H1 (cell line): ENCODE data around the gene RBM38. TPM values are rescaled to one million over a fixed set of nuclear protein-coding genes. Genes with fewer than 3 reads are reported as not detected.

ENCODE experiments used
- CTCF ChIA-PET: fragments of 300-600 bp; sonication (Branson Sonifier 250); formaldehyde crosslinking; loops from one replicate; lab custom pipeline; 2021; ENCODE audit not compliant: partially characterized antibody; lab: Charles Lee
- POLR2A ChIA-PET: fragments of 300-600 bp; sonication (Branson Sonifier 250); formaldehyde crosslinking; loops from one replicate; lab custom pipeline; 2021; ENCODE audit warnings: inconsistent platforms; ENCODE audit not compliant: partially characterized antibody; lab: Charles Lee
- DNase-seq, 2 experiments: peaks; one replicate each; pipeline versions ENCODE4 v3.0.0 to v3.0.0-alpha.2; 2010 to 2022; ENCODE audit warnings: low spot score in 2 of 2, low read depth in 1 of 2, mixed read lengths in 1 of 2
- FAIRE-seq: peaks from 2 replicates; lab custom pipeline; 2011; peaks lifted over from hg19 to GRCh38; lab: Jason Lieb, UNC
- H2AFZ ChIP-seq: 2 replicates; pipeline ENCODE4 v1.8.1; 2012; ENCODE audit warnings: low read length, inconsistent platforms
- H2AK5ac ChIP-seq: 2 replicates; pipeline ENCODE4 v1.6.1; 2013; ENCODE audit warnings: low read depth, low read length
- H2BK120ac ChIP-seq: replicated peaks from 2 replicates; pipeline ENCODE3; 2013; ENCODE audit warnings: low read depth, low read length, inconsistent platforms
- H2BK12ac ChIP-seq: 2 replicates; pipeline ENCODE4 v1.6.1; 2013; ENCODE audit warnings: low read depth, low read length
- H2BK15ac ChIP-seq: 2 replicates; pipeline ENCODE4 v1.6.1; 2013; ENCODE audit warnings: low read length
- H2BK20ac ChIP-seq: 2 replicates; pipeline ENCODE4 v1.6.1; 2013; ENCODE audit warnings: low read length
- H2BK5ac ChIP-seq: 2 replicates; pipeline ENCODE4 v1.6.1; 2013; ENCODE audit warnings: low read depth, low read length
- H3K14ac ChIP-seq: 2 replicates; pipeline ENCODE4 v1.6.1; 2013; ENCODE audit warnings: inconsistent platforms; ENCODE audit not compliant: insufficient read length
- H3K18ac ChIP-seq: 2 replicates; pipeline ENCODE4 v1.6.1; 2013; ENCODE audit warnings: low read length; ENCODE audit errors: extremely low read depth
- H3K23ac ChIP-seq: 2 replicates; pipeline ENCODE4 v1.6.1; 2013; ENCODE audit warnings: inconsistent platforms; ENCODE audit not compliant: insufficient read length
- H3K23me2 ChIP-seq: 2 replicates; pipeline ENCODE4 v1.6.1; 2013; ENCODE audit warnings: low read depth, low read length
- H3K27ac ChIP-seq: 2 replicates; pipeline ENCODE4 v1.6.1; 2011; ENCODE audit warnings: low read depth, low read length, inconsistent platforms
- H3K27me3 ChIP-seq, 4 experiments: replicated peaks in 1 of 4; 1 replicate in 1 of 4; 2 replicates in 3 of 4; pipeline versions ENCODE4 v1.6.1 to v1.8.1; 2011 to 2013; ENCODE audit warnings: low read length in 3 of 4, mild to moderate bottlenecking in 3 of 4, inconsistent platforms in 2 of 4, mixed read lengths in 2 of 4, moderate library complexity in 1 of 4; ENCODE audit not compliant: control insufficient read depth in 3 of 4, insufficient read depth in 3 of 4; ENCODE audit errors: extremely low read depth in 1 of 4
- H3K36me3 ChIP-seq, 4 experiments: 2 replicates each; pipeline versions ENCODE4 v1.6.1 to v1.8.1; 2011 to 2013; ENCODE audit warnings: mild to moderate bottlenecking in 4 of 4, low read length in 3 of 4, moderate library complexity in 2 of 4, control low read depth in 1 of 4, inconsistent platforms in 1 of 4; ENCODE audit not compliant: insufficient read depth in 4 of 4, control insufficient read depth in 2 of 4
- H3K4ac ChIP-seq: replicated peaks from 2 replicates; pipeline ENCODE3; 2013; ENCODE audit warnings: low read length, low read depth, mixed read lengths, inconsistent platforms; ENCODE audit not compliant: insufficient read length
- H3K4me1 ChIP-seq, 4 experiments: replicated peaks in 1 of 4; 1 replicate in 1 of 4; 2 replicates in 3 of 4; pipeline versions ENCODE4 v1.6.1 to v1.8.1; 2011 to 2013; ENCODE audit warnings: low read length in 3 of 4, inconsistent platforms in 2 of 4, mixed read lengths in 1 of 4; ENCODE audit not compliant: insufficient read depth in 4 of 4, control insufficient read depth in 3 of 4
- H3K4me2 ChIP-seq, 2 experiments: 2 replicates each; pipeline versions ENCODE4 v1.6.1 to v1.8.1; 2011 to 2013; ENCODE audit warnings: low read depth in 2 of 2, low read length in 2 of 2, control low read depth in 1 of 2, inconsistent platforms in 1 of 2, mild to moderate bottlenecking in 1 of 2; ENCODE audit not compliant: insufficient read depth in 1 of 2
- H3K4me3 ChIP-seq, 4 experiments: fragments of 200-600, 300-600 bp in 1 of 4; sonication (generic), shearing (Covaris generic), sonication (Bioruptor Twin) in 1 of 4; 2 replicates each; pipeline versions ENCODE4 v1.5.1 to v1.8.1; 2011 to 2016; ENCODE audit warnings: low read length in 4 of 4, low read depth in 3 of 4, control low read depth in 2 of 4, inconsistent platforms in 2 of 4, mild to moderate bottlenecking in 2 of 4, mixed read lengths in 1 of 4, moderate library complexity in 1 of 4; ENCODE audit not compliant: insufficient read depth in 2 of 4; ENCODE audit errors: extremely low read depth in 1 of 4
- H3K56ac ChIP-seq: replicated peaks from 2 replicates; pipeline ENCODE3; 2013; ENCODE audit warnings: low read depth, mild to moderate bottlenecking, mixed read lengths, low read length, inconsistent platforms; ENCODE audit not compliant: insufficient read length
- H3K79me1 ChIP-seq: 2 replicates; pipeline ENCODE4 v1.6.1; 2013; ENCODE audit warnings: low read depth, low read length, control low read depth
- H3K79me2 ChIP-seq, 2 experiments: 2 replicates each; pipeline versions ENCODE4 v1.6.1 to v1.8.1; 2012 to 2013; ENCODE audit warnings: low read length in 2 of 2, mild to moderate bottlenecking in 2 of 2, inconsistent platforms in 1 of 2; ENCODE audit not compliant: insufficient read depth in 2 of 2, control insufficient read depth in 1 of 2
- H3K9ac ChIP-seq, 4 experiments: replicated peaks in 1 of 4; 1 replicate in 1 of 4; 2 replicates in 3 of 4; pipeline versions ENCODE4 v1.6.1 to v1.8.1; 2011 to 2013; ENCODE audit warnings: low read depth in 3 of 4, low read length in 3 of 4, control low read depth in 2 of 4, mild to moderate bottlenecking in 2 of 4, moderate library complexity in 2 of 4, inconsistent platforms in 1 of 4; ENCODE audit errors: extremely low read depth in 1 of 4
- H3K9me3 ChIP-seq, 2 experiments: 2 replicates each; pipeline versions ENCODE4 v1.6.1 to v1.8.1; 2012 to 2013; ENCODE audit warnings: mild to moderate bottlenecking in 2 of 2, moderate library complexity in 2 of 2, control low read depth in 1 of 2, inconsistent platforms in 1 of 2, low read depth in 1 of 2, low read length in 1 of 2, mixed read lengths in 1 of 2; ENCODE audit not compliant: insufficient read depth in 2 of 2
- H4K20me1 ChIP-seq, 2 experiments: replicated peaks in 1 of 2; 2 replicates each; pipeline versions ENCODE3 to v1.8.1; 2011 to 2013; ENCODE audit warnings: inconsistent platforms in 2 of 2, low read length in 2 of 2, mild to moderate bottlenecking in 1 of 2; ENCODE audit not compliant: insufficient read depth in 2 of 2, control insufficient read depth in 1 of 2
- H4K5ac ChIP-seq: 2 replicates; pipeline ENCODE4 v1.6.1; 2013; ENCODE audit warnings: low read length, low read depth, mixed read lengths, inconsistent platforms; ENCODE audit not compliant: insufficient read length
- H4K8ac ChIP-seq: 2 replicates; pipeline ENCODE4 v1.8.0; 2013; ENCODE audit warnings: mild to moderate bottlenecking, moderate library complexity, low read length, inconsistent platforms; ENCODE audit not compliant: insufficient read depth; ENCODE audit errors: extremely low read depth
- H4K91ac ChIP-seq: replicated peaks from 2 replicates; pipeline ENCODE3; 2013; ENCODE audit warnings: low read length, mixed read lengths, inconsistent platforms; ENCODE audit not compliant: insufficient read length
- BACH1 ChIP-seq: IDR thresholded peaks from 2 replicates; pipeline ENCODE4 v1.6.1; 2012; ENCODE audit warnings: low read length, improper control_type of control experiment
- JUN ChIP-seq: IDR thresholded peaks from 2 replicates; pipeline ENCODE4 v1.6.1; 2011; ENCODE audit warnings: low read depth, mild to moderate bottlenecking, improper control_type of control experiment, low read length
- POLR2A ChIP-seq, 2 experiments: IDR thresholded peaks; 1 replicate in 1 of 2; 2 replicates in 1 of 2; pipeline ENCODE4 v1.6.1; 2011; ENCODE audit warnings: low read depth in 2 of 2, low read length in 2 of 2, mild to moderate bottlenecking in 2 of 2; ENCODE audit errors: control extremely low read depth in 1 of 2
- SP2 ChIP-seq: IDR thresholded peaks from 2 replicates; pipeline ENCODE4 v1.6.1; 2012; ENCODE audit warnings: mild to moderate bottlenecking, low read length, inconsistent platforms
- SP4 ChIP-seq: IDR thresholded peaks from 2 replicates; pipeline ENCODE4 v1.6.1; 2012; ENCODE audit warnings: low read length, inconsistent platforms
- WGBS, 2 experiments: shearing (Covaris generic) in 1 of 2; methylation state at CpG; one replicate each; pipeline versions ENCODE4 v1.1.6 to v1.1.7; 2013 to 2015; ENCODE audit warnings: low lambda C conversion rate in 2 of 2, mixed read lengths in 2 of 2, inconsistent platforms in 1 of 2, low coverage in 1 of 2, missing lambda C conversion rate in 1 of 2; ENCODE audit not compliant: insufficient replicate concordance in 2 of 2, insufficient coverage in 1 of 2, insufficient read length in 1 of 2; ENCODE audit errors: extremely low coverage in 1 of 2, missing lambda C conversion rate in 1 of 2; 5-methylcytosine and 5-hydroxymethylcytosine counted together
- polyA plus RNA-seq, 7 experiments: library from polyadenylated mRNA; depleted of rRNA in 3 of 7; stranded (reverse) in 5 of 7; unstranded in 2 of 7; fragments of >200 nt in 5 of 7; fragments of 200-250 nt in 2 of 7; gene quantifications; 1 replicate in 5 of 7; 2 replicates in 1 of 7; 4 replicates in 1 of 7; pipeline versions ENCODE4 v1.2.1 to v1.2.3, GENCODE V29; 2011 to 2013; ENCODE audit warnings: missing spikeins in 2 of 7, mixed read lengths in 2 of 7
- total RNA-seq: library from RNA; stranded (reverse); fragmentation: NEBNext Ultra II Directional; extraction: Animal tissue kit (Norgen Biotek cat#: 25700); gene quantifications from 2 replicates; pipeline ENCODE4 v1.2.1, GENCODE V29; 2021

The RBM38 gene
- total and polyA plus RNA-seq, 2 of the 8 experiments (the other 6 are each of a cell fraction or from before 2014, with no cell fraction given): 57.7 to 109 TPM

DNA sequence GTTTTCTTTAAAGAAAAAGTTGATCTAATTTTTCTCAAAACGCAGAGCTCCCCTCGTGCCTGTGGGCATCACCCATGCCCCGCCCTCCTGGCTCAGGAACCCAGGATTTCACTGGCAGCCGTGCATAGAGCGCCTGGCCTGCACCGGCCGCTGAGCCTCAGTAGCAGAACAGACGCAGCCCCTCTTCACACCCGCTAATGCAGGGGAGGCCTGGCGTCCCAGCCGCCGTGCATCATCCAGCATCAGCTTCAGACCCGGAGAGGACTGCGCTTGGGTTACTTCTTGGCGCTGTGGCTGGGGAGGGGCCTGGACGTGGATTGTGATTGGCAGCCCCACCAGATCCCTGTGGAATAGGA lies 18.1 kb downstream of the RBM38 start:
- H3K23ac ChIP-seq: no peak overlapping the region
- no peaks in the 10 kb centered on the region for H3K27me3 ChIP-seq
- no peak overlapping the region for H3K18ac ChIP-seq
- no peak overlapping the region for H2AFZ ChIP-seq
- ChIA-PET POLR2A (interaction anchor here (0.9 to 2.0 kb wide), 4 partner anchors 7 to 53 kb away, joined by 3 to 8 read pairs (median 3); no protein-coding TSS in a partner anchor), CTCF (interaction anchor here (0.8 to 4.2 kb wide), 7 partner anchors 9 to 87 kb away, joined by 3 to 18 read pairs (median 4); no protein-coding TSS in a partner anchor)
- H3K9me3 ChIP-seq: no peaks in the 10 kb centered on the region
- no peak overlapping the region for H4K8ac ChIP-seq
- H4K20me1 ChIP-seq: peaks cover 11 to 26% of the 10 kb centered on the region in 2 experiments
- no peak overlapping the region for H4K5ac ChIP-seq
- H3K23me2 ChIP-seq: no peaks in the 10 kb centered on the region
- FAIRE-seq (no peak), DNase-seq (no peak)
- no peak overlapping the region for H4K91ac ChIP-seq
- no peak overlapping the region for H3K4me2 ChIP-seq
- H3K56ac ChIP-seq: no peak overlapping the region
- H2BK5ac ChIP-seq: no peak overlapping the region
- 95% methylated on average over 16 of the region's 16 CpGs; no CpG with 5 or more reads in 1 of the 2 experiments for WGBS, 2 experiments
- H3K79me2 ChIP-seq: peaks cover 0 to 3% of the 10 kb centered on the region in 2 experiments; a peak in 1 of 4 replicates
- H2BK120ac ChIP-seq: no peak overlapping the region
- H2BK20ac ChIP-seq: no peak overlapping the region
- no peak overlapping the region for H3K4ac ChIP-seq
- H3K14ac ChIP-seq: no peak overlapping the region
- no peak for TF ChIP-seq POLR2A (IDR thresholded peaks at IDR 0.05; ENCODE audit: control extremely low read depth in 1 of 2, low read depth in 2 of 2, low read length in 2 of 2)
- TF ChIP-seq JUN: no peak
- TF ChIP-seq SP2: no peak
- TF ChIP-seq SP4: no peak
- TF ChIP-seq BACH1: no peak
- no peak overlapping the region for H3K9ac ChIP-seq
- peaks cover 2 to 34% (median 18%) of the 10 kb centered on the region in 4 experiments; a peak in 6 of 8 replicates for H3K36me3 ChIP-seq
- H3K4me1 ChIP-seq: no peaks in the 10 kb centered on the region
- no peak overlapping the region for H2BK15ac ChIP-seq
- H3K79me1 ChIP-seq: no peaks in the 10 kb centered on the region
- H2AK5ac ChIP-seq: no peak overlapping the region
- no peak overlapping the region for H2BK12ac ChIP-seq
- H3K27ac ChIP-seq: no peak overlapping the region
- H3K4me3 ChIP-seq: no peak overlapping the region
